Panc1 (cell line): Measurements from ENCODE around the gene CUTC. TPM values are rescaled to one million over a fixed set of nuclear protein-coding genes. Genes with fewer than 3 reads are reported as not detected.

ENCODE experiments used
- ATAC-seq: fragments of 200-7000 bp; cut with Tn5 transposase; 2 replicates; pipeline ENCODE4 v1.9.1; 2020; ENCODE audit warnings: mild to moderate bottlenecking, moderate library complexity
- BruUV-seq: library from RNA; stranded (reverse); fragments of 400-500 nt; replicated peaks from 2 replicates; lab custom pipeline; 2021; lab: Mats Ljungman, UMichigan
- CTCF ChIA-PET: fragments of 300-600 bp; sonication (Branson Sonifier 250); formaldehyde crosslinking; loops from one replicate; lab custom pipeline; 2022; ENCODE audit warnings: antibody characterized with exemption; lab: Charles Lee
- POLR2A ChIA-PET: fragments of 300-600 bp; sonication (Branson Sonifier 250); formaldehyde crosslinking; loops from one replicate; lab custom pipeline; 2022; ENCODE audit warnings: antibody characterized with exemption; lab: Charles Lee
- DNase-seq: peaks from one replicate; pipeline ENCODE4 v3.0.0-alpha.2; 2010; ENCODE audit warnings: low read depth, low spot score
- H3K27ac ChIP-seq: 2 replicates; pipeline ENCODE4 v1.5.1; 2011; ENCODE audit warnings: mild to moderate bottlenecking, low read length, inconsistent platforms
- H3K27me3 ChIP-seq: fragments of 200-500 bp; sonication (Bioruptor generic); 2 replicates; pipeline ENCODE4 v1.6.0; 2014; ENCODE audit warnings: low read length, inconsistent platforms; ENCODE audit not compliant: control insufficient read depth, insufficient read depth
- H3K36me3 ChIP-seq: fragments of 200-500 bp; sonication (Bioruptor generic); 2 replicates; pipeline ENCODE4 v1.5.1; 2014; ENCODE audit warnings: inconsistent platforms, mild to moderate bottlenecking, low read length, moderate library complexity; ENCODE audit not compliant: control insufficient read depth, insufficient read depth
- H3K4me1 ChIP-seq: 2 replicates; pipeline ENCODE4 v1.5.1; 2011; ENCODE audit warnings: inconsistent platforms, mild to moderate bottlenecking, low read length, moderate library complexity; ENCODE audit not compliant: control insufficient read depth, insufficient read depth
- H3K4me3 ChIP-seq, 2 experiments: 2 replicates each; pipeline ENCODE4 v1.5.1; 2011 to 2012; ENCODE audit warnings: low read depth in 2 of 2, low read length in 2 of 2, mild to moderate bottlenecking in 2 of 2, inconsistent platforms in 1 of 2, moderate library complexity in 1 of 2
- H3K9me3 ChIP-seq: fragments of 200-500 bp; sonication (Bioruptor generic); 2 replicates; pipeline ENCODE4 v1.5.1; 2014; ENCODE audit warnings: low read depth, mild to moderate bottlenecking, inconsistent platforms, low read length, moderate library complexity; ENCODE audit not compliant: control insufficient read depth, insufficient read depth
- CTCF ChIP-seq: fragments of 450-650 bp; IDR thresholded peaks from 2 replicates; pipeline ENCODE4 v1.5.1; 2017; ENCODE audit warnings: mild to moderate bottlenecking
- POLR2AphosphoS5 ChIP-seq: IDR thresholded peaks from 2 replicates; pipeline ENCODE4 v1.6.1; 2012; ENCODE audit warnings: mild to moderate bottlenecking, low read depth, low read length, moderate library complexity
- REST ChIP-seq, 2 experiments: IDR thresholded peaks; 2 replicates each; pipeline ENCODE4 v1.6.1; 2011 to 2012; ENCODE audit warnings: low read depth in 2 of 2, control low read depth in 1 of 2, low read length in 1 of 2, mild to moderate bottlenecking in 1 of 2, moderate library complexity in 1 of 2; ENCODE audit not compliant: insufficient read depth in 1 of 2
- SIN3A ChIP-seq: IDR thresholded peaks from 2 replicates; pipeline ENCODE4 v1.6.1; 2012; ENCODE audit warnings: low read depth, mild to moderate bottlenecking, low read length, moderate library complexity, borderline replicate concordance; ENCODE audit not compliant: insufficient read depth
- TCF7L2 ChIP-seq: IDR thresholded peaks from 2 replicates; pipeline ENCODE4 v1.6.1; 2011; ENCODE audit warnings: mild to moderate bottlenecking, low read depth, low read length, inconsistent platforms
- in situ Hi-C: cut with HindIII; loops from 2 replicates; pipeline ENCODE4 v1.10.0; 2016; ENCODE audit warnings: low sequenced_read_pairs, low pct_unique_long_range_greater_than_20kb
- intact Hi-C: fragments of 100-400 bp; cut with micrococcal nuclease; formaldehyde crosslinking; loops from one replicate; pipeline ENCODE4 v1.10.0; 2022; ENCODE audit not compliant: unreplicated experiment
- total RNA-seq: library from RNA; stranded (reverse); gene quantifications from one replicate; pipeline ENCODE4 v1.2.1, GENCODE V29; 2021; ENCODE audit not compliant: unreplicated experiment

CUTC gene
- total RNA-seq, 1 experiment from 2014 or later = 37.0 TPM

DNA sequence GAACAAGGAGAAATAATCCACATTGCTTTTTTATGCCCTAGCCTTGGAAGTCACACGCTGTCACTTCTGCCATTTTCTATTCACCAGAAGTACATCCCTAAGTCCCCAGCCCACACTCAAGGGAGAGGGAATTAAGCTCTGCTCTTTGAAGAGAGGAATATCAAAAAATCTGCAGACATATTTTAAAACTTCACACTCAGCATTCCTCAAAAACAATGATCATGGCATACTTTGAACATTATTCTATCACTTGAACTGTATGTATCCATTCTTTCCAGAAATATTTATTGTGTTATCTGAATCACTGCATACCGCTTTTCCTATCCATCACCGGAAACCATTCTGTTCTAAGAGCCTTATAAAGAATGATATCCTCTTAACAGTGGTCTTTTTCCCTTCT is 59.8 kb downstream of the CUTC start:
- no peaks in the 10 kb centered on the region for H3K36me3 ChIP-seq
- no TSS peak for BruUV-seq
- ChIA-PET POLR2A (no interaction called here), CTCF (interaction anchor here (0.5 kb wide), 1 partner anchor 1052 kb away, joined by 3 read pairs; no protein-coding TSS in a partner anchor)
- no peaks in the 10 kb centered on the region for H3K27me3 ChIP-seq
- intact Hi-C loops (no loop called here), in situ Hi-C loops (no loop called here)
- H3K9me3 ChIP-seq = no peaks in the 10 kb centered on the region; the same call in 1 of the 2 replicates
- no peak for ATAC-seq
- no peak for DNase-seq
- peak overlapping the region; percentile 31; the same call in 1 of the 2 replicates for H3K27ac ChIP-seq
- TF ChIP-seq REST (IDR thresholded peaks at IDR 0.05; ENCODE audit: insufficient read depth in 1 of 2, low read depth in 2 of 2, low read length in 1 of 2) (no peak), CTCF (no peak), SIN3A (no peak), TCF7L2 (no peak), POLR2AphosphoS5 (no peak)
- no peak overlapping the region for H3K4me3 ChIP-seq
- no peaks in the 10 kb centered on the region for H3K4me1 ChIP-seq

DNA sequence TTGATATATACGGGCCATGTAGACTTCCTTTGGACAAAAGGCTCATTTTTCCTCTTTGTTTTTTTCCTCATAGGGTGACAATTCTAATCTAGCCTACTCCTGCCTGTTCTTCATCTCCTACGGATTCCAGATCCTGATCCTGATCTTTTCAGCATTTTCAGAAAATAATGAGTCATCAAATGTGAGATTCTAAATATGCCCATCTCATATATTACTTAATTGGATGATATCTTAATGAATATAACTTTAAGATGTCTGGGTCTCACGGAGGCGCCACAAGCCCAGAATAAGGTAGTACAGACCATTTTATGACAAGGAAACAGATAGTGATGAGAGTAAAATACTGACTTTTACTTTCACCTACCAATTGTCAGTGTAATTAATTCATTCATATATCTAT is 61.8 kb downstream of the CUTC start:
- BruUV-seq = no TSS peak
- DNase-seq = no peak
- TF ChIP-seq TCF7L2 (no peak), REST (IDR thresholded peaks at IDR 0.05; ENCODE audit: insufficient read depth in 1 of 2, low read depth in 2 of 2, low read length in 1 of 2) (no peak), SIN3A (no peak), POLR2AphosphoS5 (no peak), CTCF (no peak)
- ChIA-PET POLR2A (no interaction called here), CTCF (no interaction called here)
- no peak overlapping the region for H3K4me3 ChIP-seq
- no peaks in the 10 kb centered on the region for H3K27me3 ChIP-seq
- intact Hi-C loops = no loop called here
- ATAC-seq = no peak
- H3K4me1 ChIP-seq = no peaks in the 10 kb centered on the region
- no peaks in the 10 kb centered on the region for H3K9me3 ChIP-seq
- H3K27ac ChIP-seq = no peak overlapping the region
- no peaks in the 10 kb centered on the region for H3K36me3 ChIP-seq
- in situ Hi-C loops = no loop called here
